ENCODE data around the gene HAUS7.

DNA sequence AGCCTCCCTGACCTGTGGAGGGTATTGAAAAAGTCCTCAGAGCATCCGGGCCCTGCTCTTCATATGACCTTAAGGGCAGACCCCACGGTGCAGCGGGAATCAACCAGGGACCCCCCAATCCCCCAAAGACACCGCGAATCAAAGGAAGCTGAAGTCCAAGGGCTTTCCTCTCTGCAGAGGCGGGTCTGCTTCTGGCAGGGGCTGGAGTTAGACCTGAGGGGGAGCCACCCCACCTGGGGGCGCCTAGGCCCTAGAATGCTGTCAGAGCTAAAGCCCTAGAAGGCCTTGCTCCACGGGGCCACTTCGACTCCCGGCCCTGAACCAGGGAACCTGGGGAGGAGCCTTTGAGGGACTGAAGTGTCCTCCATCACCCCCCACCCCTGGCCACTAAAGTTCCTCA lies 2.8 kb upstream of the HAUS7 start:
- TF ChIP-seq, protein P1, sequence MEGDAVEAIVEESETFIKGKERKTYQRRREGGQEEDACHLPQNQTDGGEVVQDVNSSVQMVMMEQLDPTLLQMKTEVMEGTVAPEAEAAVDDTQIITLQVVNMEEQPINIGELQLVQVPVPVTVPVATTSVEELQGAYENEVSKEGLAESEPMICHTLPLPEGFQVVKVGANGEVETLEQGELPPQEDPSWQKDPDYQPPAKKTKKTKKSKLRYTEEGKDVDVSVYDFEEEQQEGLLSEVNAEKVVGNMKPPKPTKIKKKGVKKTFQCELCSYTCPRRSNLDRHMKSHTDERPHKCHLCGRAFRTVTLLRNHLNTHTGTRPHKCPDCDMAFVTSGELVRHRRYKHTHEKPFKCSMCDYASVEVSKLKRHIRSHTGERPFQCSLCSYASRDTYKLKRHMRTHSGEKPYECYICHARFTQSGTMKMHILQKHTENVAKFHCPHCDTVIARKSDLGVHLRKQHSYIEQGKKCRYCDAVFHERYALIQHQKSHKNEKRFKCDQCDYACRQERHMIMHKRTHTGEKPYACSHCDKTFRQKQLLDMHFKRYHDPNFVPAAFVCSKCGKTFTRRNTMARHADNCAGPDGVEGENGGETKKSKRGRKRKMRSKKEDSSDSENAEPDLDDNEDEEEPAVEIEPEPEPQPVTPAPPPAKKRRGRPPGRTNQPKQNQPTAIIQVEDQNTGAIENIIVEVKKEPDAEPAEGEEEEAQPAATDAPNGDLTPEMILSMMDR (conservative IDR thresholded peaks at IDR 0.05; ENCODE audit: low read length) = no peak
- TF ChIP-seq EZH2phosphoT487 (IDR thresholded peaks at IDR 0.05; ENCODE audit: borderline replicate concordance) = no peak

Measured in Loucy (cell line).